Measurements from ENCODE around the gene SCNN1A.
A peak's percentile ranks its signal among the peaks of the same experiment; 100 is the strongest.

The SCNN1A gene

GRCh38 chr12:6375269-6376078 is at the start of gene SCNN1A:
TSS of gene SCNN1A (minus strand) at chr12:6375563. CDS start at chr12:6374783, 780 bp downstream.
- no peak for DNase-seq

GRCh38 chr12:6424866-6425265 is 49.5 kb upstream of the SCNN1A start:
- no peak for DNase-seq

GRCh38 chr12:6424008-6424347 is 48.6 kb upstream of the SCNN1A start:
- no peak for DNase-seq

GRCh38 chr12:6423267-6424007 is 48.1 kb upstream of the SCNN1A start:
- peak; percentile 64 for DNase-seq

DNA sequence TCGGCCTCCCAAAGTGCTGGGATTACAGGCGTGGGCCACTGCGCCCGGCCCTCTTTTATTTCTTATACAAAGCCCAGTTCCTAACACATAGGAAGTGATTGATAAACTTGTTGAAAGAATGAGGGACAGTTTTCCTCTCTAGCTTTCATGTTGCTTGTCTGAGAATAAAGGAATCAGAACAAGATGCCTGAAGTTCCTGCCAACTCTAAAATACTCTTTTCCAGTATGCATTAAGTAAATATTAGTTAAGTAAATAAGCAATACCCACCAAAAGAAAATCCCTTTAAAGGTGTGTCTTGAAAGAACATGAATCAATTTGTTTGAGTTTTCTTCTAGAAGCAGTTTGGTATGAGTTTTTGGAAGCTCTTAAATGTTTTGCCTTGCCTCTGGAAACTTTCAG is 45.0 kb upstream of the SCNN1A start:
- no peak for DNase-seq

DNA sequence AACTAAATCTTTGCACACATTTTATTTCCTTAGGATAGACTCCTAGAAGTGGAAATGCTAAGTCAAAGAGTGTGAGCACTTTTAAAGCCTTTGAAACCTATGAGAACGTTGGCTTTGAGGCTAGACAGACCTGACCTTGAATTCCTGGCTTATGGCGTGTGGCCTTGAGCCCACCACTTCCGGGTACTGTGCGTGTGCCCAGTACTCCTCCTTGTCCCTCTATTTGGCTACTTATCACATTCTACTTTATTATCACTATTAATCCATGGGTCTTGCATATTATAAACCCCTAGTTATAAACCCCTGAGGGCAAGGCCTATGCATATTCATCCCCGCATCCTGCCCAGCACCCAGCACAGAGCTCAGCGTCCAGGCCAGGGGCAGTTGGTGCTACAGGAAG is 43.4 kb upstream of the SCNN1A start:
- no peak for DNase-seq

DNA sequence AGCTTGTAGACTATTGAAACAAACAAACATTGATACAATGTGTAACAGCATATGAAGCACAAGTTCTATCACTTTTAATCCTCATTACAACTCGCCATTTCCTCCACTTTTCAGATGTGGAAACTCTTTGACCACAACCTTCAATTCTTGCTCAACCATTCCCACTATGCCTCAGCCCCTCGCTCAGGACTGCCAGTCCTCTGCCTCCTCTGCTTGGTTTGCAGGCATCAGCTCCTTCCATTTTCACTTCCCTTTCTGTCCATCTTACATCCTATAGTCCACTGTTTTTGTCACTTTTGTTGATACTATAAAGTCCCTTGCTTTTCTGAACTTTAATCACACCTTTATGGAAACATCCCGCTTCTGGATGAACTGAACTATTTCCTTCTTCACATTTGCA is 41.2 kb upstream of the SCNN1A start:
- DNase-seq, result no peak

GRCh38 chr12:6407236-6407954 is 32.0 kb upstream of the SCNN1A start:
- no peak for DNase-seq

DNA sequence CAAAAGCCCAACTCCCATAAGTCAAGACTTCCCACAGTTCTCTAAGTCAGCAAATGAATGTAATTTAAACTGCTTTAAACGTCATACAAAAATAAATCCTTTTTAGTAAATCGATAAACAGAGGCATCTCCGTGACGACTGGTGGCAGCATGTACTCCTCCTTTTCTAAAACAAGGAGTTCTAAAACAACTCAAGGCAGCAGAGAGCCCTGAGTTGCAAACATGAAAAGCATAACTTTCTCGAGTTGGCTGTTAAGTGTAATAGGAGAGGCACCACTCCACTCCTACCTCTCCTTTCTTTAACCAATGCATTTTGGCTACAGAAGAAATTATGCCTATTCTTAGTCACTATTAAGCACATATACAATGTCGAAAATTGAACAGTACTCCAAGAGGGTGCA is 30.6 kb upstream of the SCNN1A start:
- no peak for DNase-seq

GRCh38 chr12:6404390-6404789 is 29.0 kb upstream of the SCNN1A start:
- no peak for DNase-seq

DNA sequence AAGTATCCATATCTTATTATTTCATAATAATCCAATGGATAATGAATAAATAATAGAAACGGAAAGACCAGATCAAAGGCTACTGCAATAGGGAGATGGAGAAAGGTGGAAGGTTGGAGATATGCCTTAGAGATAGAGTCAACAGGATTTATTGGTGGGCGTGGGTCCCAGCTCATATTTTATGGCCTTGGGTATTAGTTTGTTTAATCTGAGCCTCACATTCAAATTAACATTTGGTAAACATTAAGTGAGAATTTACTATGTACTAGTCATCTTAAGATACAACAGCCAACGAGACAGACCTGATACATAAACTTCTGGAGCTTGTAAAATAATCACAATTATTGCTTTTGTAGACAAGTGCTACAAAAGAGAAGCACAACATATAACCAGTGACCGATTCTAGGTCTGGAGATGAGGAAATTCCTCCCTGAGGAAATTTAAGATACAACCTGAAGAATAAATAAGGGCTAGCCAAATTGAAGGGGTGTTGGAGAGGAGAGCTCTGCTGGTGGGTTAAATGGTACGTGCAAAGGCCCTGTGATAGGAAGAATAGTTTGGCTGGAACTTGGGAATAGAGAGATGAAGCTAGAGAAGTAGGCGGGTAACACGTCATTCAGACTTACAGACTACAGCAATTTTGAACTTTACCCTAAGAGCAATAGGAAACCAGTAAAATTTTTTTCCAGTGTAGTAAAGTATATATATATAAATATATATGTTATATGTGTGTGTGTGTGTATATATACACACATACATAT is 24.7 kb upstream of the SCNN1A start:
- DNase-seq, result no peak

- no peak for DNase-seq
Measured at GRCh38 chr12:6396031-6396430, 20.7 kb upstream of the SCNN1A start.

DNA sequence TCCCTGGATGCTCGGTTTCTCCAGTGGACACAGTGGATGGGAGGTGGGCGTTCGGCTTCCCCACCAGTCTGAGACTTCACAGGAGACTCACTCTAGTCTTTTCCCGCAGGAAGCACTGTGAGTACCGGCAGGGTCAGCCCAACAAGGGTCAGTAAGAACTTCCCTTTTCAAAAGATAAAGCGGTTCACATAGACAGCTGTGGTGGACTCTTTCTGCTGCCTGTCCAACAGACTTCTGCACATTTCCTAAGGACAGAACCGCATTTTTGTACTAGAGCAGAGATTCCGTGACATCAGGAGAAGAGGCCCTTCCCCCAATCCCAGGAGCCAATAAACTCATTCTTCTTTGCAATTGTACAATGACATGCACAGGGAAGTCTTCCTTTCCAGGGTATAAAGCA is 19.0 kb upstream of the SCNN1A start:
- no peak for DNase-seq

DNA sequence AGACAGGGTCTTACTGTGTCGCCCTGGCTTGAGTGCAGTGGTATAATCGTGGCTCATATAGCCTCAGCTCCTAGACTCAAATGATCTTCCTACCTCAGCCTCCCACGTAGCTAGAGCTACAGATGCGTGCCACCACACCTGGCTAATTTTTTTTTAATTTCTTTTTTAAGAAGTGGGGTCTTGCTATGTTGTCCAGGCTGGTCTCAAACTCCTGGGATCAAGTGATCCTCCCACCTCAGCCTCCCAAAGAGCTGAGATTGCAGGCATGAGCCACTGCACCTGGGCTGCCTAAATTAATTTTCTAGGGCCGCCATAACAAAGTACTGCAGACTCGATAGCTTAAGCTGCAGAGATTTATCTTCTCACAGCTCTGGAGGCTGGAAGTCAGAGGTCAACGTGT is 17.7 kb upstream of the SCNN1A start:
- no peak for DNase-seq

- no peak for DNase-seq
Measured at GRCh38 chr12:6392504-6392903, 17.1 kb upstream of the SCNN1A start.

DNA sequence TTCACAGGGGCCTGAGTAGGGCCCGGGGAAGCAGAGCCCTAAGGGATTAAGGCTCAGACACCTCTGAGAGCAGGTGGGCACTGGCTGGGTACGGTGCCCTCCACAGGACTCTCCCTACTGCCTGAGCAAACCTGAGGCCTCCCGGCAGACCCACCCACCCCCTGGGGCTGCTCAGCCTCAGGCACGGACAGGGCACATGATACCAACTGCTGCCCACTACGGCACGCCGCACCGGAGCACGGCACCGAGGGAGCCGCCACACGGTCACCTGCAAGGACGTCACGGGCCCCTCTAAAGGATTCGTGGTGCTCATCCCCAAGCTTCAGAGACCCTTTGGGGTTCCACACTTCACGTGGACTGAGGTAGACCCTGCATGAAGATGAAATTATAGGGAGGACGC is 15.7 kb upstream of the SCNN1A start:
- no peak for DNase-seq

GRCh38 chr12:6390084-6390799 is 14.9 kb upstream of the SCNN1A start:
- no peak for DNase-seq

- DNase-seq, result no peak
Measured at GRCh38 chr12:6387541-6387940, 12.2 kb upstream of the SCNN1A start.

GRCh38 chr12:6386491-6386890 is 11.1 kb upstream of the SCNN1A start:
- no peak for DNase-seq

DNA sequence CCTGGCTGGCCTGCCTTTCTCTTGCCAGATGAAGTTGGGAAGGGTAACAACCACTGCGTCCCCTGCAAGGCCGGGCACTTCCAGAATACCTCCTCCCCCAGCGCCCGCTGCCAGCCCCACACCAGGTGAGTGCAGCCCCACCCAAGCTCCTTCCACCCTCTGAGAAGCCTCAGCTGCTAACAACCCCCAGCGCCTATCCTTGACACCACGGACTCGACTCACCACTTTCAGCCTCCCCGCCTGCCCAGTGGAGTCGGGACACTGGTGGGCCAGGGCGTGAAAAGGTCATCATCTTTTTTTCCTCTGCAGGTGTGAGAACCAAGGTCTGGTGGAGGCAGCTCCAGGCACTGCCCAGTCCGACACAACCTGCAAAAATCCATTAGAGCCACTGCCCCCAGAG is 10.7 kb upstream of the SCNN1A start:
- DNase-seq, result no peak

GRCh38 chr12:6384499-6385436 is 9.4 kb upstream of the SCNN1A start:
- DNase-seq, result no peak
